ENCODE measurements around the gene RWDD4. TPM values are rescaled to one million over a fixed set of nuclear protein-coding genes. Genes with fewer than 3 reads are reported as not detected.

RWDD4 gene
- total RNA-seq, 1 donor from 2014 or later, result 47.1 TPM

DNA sequence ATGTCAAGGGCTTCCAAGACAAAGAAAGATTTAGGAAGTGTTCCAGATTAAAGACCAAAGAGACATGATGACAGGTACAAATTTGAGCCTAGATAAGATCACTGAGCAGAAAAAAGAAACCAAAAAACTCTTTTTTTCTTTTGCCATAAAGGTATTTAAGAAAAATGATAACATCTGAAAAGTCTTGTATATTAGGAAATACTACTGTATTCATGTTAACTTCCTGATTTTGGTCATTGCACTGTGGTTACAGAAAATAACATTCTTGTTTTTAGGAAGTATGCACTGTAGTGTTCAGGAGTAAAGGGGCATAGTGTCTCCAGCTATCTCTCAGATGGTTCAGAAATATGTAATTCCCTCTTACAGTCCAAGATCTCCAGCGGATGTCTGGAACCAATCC lies 37.1 kb downstream of the RWDD4 start:
- Histone ChIP-seq H3K9me3 (ENCODE audit: low read depth) (no peaks in the 10 kb centered on the region), H4K20me1 (ENCODE audit: low read depth) (no peaks in the 10 kb centered on the region), H3K27me3 (no peaks in the 10 kb centered on the region), H3K36me3 (no peaks in the 10 kb centered on the region), H3K9ac (no peak overlapping the region), H3K27ac (no peak overlapping the region), H3F3A (ENCODE audit: low read depth) (peaks cover 8% of the 10 kb centered on the region), H3K79me2 (ENCODE audit: low read depth) (no peaks in the 10 kb centered on the region), H3K4me2 (no peak overlapping the region), H3K4me3 (no peak overlapping the region), H3K4me1 (peaks cover 11% of the 10 kb centered on the region), H2AFZ (replicated peaks) (no peak overlapping the region)
- no peaks in the 10 kb centered on the region for H3K36me3 Mint-ChIP-seq
- no peak overlapping the region for H3K27ac Mint-ChIP-seq
- no peaks in the 10 kb centered on the region for H3K9me3 Mint-ChIP-seq
- TF ChIP-seq, protein P1, sequence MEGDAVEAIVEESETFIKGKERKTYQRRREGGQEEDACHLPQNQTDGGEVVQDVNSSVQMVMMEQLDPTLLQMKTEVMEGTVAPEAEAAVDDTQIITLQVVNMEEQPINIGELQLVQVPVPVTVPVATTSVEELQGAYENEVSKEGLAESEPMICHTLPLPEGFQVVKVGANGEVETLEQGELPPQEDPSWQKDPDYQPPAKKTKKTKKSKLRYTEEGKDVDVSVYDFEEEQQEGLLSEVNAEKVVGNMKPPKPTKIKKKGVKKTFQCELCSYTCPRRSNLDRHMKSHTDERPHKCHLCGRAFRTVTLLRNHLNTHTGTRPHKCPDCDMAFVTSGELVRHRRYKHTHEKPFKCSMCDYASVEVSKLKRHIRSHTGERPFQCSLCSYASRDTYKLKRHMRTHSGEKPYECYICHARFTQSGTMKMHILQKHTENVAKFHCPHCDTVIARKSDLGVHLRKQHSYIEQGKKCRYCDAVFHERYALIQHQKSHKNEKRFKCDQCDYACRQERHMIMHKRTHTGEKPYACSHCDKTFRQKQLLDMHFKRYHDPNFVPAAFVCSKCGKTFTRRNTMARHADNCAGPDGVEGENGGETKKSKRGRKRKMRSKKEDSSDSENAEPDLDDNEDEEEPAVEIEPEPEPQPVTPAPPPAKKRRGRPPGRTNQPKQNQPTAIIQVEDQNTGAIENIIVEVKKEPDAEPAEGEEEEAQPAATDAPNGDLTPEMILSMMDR (IDR thresholded peaks at IDR 0.05), result no peak
- TF ChIP-seq EZH2phosphoT487 (IDR thresholded peaks at IDR 0.05) (no peak), EZH2 (IDR thresholded peaks at IDR 0.05) (no peak)
- H3K4me3 Mint-ChIP-seq, result no peak overlapping the region
- DNase-seq (ENCODE audit: low spot score), result no peak
- peaks cover 10% of the 10 kb centered on the region for H3K4me1 Mint-ChIP-seq
- H3K27me3 Mint-ChIP-seq (ENCODE audit: insufficient read depth, low read depth), result no peaks in the 10 kb centered on the region

DNA sequence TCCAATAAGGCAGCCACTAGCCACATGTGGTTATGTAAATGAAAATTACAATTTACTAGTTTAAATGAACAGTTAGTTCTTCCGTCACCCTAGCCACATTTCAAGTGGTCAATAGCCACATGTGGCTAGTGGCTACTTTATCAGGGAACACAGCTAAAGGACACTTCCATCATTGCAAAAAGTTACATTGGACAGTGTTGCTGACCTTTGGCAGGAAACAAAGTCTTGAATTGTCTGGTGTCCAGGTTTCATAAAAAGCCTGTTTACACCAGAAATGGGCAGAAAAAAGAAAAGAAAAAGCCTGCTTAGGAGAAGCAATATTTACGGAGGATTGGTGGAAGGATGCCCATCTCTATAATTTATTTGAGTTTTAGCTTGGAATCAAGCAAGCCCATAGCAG lies 38.6 kb downstream of the RWDD4 start:
- H3K27me3 Mint-ChIP-seq (ENCODE audit: insufficient read depth, low read depth), result no peaks in the 10 kb centered on the region
- Histone ChIP-seq H3K9ac (no peak overlapping the region), H3K27ac (no peak overlapping the region), H2AFZ (replicated peaks) (no peak overlapping the region), H3K4me1 (peaks cover 11% of the 10 kb centered on the region), H3F3A (ENCODE audit: low read depth) (peaks cover 8% of the 10 kb centered on the region), H4K20me1 (ENCODE audit: low read depth) (no peaks in the 10 kb centered on the region), H3K4me3 (no peak overlapping the region), H3K9me3 (ENCODE audit: low read depth) (no peaks in the 10 kb centered on the region), H3K27me3 (no peaks in the 10 kb centered on the region), H3K4me2 (no peak overlapping the region), H3K36me3 (no peaks in the 10 kb centered on the region), H3K79me2 (ENCODE audit: low read depth) (no peaks in the 10 kb centered on the region)
- H3K27ac Mint-ChIP-seq, result no peak overlapping the region
- H3K36me3 Mint-ChIP-seq, result no peaks in the 10 kb centered on the region
- DNase-seq (ENCODE audit: low spot score), result no peak
- H3K9me3 Mint-ChIP-seq, result no peaks in the 10 kb centered on the region
- TF ChIP-seq EZH2phosphoT487 (IDR thresholded peaks at IDR 0.05) (no peak), EZH2 (IDR thresholded peaks at IDR 0.05) (no peak)
- TF ChIP-seq, protein P1 (IDR thresholded peaks at IDR 0.05), result no peak
- peaks cover 10% of the 10 kb centered on the region for H3K4me1 Mint-ChIP-seq
- H3K4me3 Mint-ChIP-seq, result no peak overlapping the region

GRCh38 chr4:183618681-183619080 lies 40.3 kb downstream of the RWDD4 start:
- no peak overlapping the region for H3K4me3 Mint-ChIP-seq
- no peak overlapping the region for H3K27ac Mint-ChIP-seq

More at GRCh38 chr4:183618681-183619080, 40.3 kb downstream of the RWDD4 start:
- H3K27ac ChIP-seq, result no peak overlapping the region
- H3K4me1 ChIP-seq, result peaks cover 11% of the 10 kb centered on the region
- TF ChIP-seq EZH2phosphoT487 (IDR thresholded peaks at IDR 0.05), result no peak
- TF ChIP-seq, protein P1 (IDR thresholded peaks at IDR 0.05), result no peak
- TF ChIP-seq EZH2 (IDR thresholded peaks at IDR 0.05), result no peak
- Mint-ChIP-seq H3K36me3 (no peaks in the 10 kb centered on the region), H3K27me3 (ENCODE audit: insufficient read depth, low read depth) (no peaks in the 10 kb centered on the region), H3K4me1 (peaks cover 10% of the 10 kb centered on the region), H3K9me3 (no peaks in the 10 kb centered on the region)
- H2AFZ ChIP-seq (replicated peaks), result no peak overlapping the region
- no peaks in the 10 kb centered on the region for H3K9me3 ChIP-seq (ENCODE audit: low read depth)
- H4K20me1 ChIP-seq (ENCODE audit: low read depth), result no peaks in the 10 kb centered on the region
- H3K9ac ChIP-seq, result no peak overlapping the region
- peaks cover 8% of the 10 kb centered on the region for H3F3A ChIP-seq (ENCODE audit: low read depth)
- H3K36me3 ChIP-seq, result no peaks in the 10 kb centered on the region
- H3K4me2 ChIP-seq, result peak overlapping the region; percentile 35
- H3K27me3 ChIP-seq, result no peaks in the 10 kb centered on the region
- H3K79me2 ChIP-seq (ENCODE audit: low read depth), result no peaks in the 10 kb centered on the region
- H3K4me3 ChIP-seq, result no peak overlapping the region
- DNase-seq (ENCODE audit: low spot score), result peak; percentile 64

All from neural progenitor cell (in vitro differentiated cells).